GM12878 (cell line): Measurements from ENCODE around the gene CHIA. TPM values are rescaled to one million over a fixed set of nuclear protein-coding genes. Genes with fewer than 3 reads are reported as not detected.
A peak's percentile ranks its signal among the peaks of the same experiment; 100 is the strongest.

Experiments
- ATAC-seq: fragments of 200-7000 bp; cut with Tn5 transposase; 3 replicates; pipeline ENCODE4 v1.9.1; 2020; ENCODE audit warnings: mild to moderate bottlenecking, moderate library complexity
- BruUV-seq: library from RNA; stranded (reverse); fragments of 400-500 nt; replicated peaks from 2 replicates; lab custom pipeline; 2021; lab: Mats Ljungman, UMichigan
- CTCF ChIA-PET: fragments of 300-600 bp; sonication (Branson Sonifier 250); formaldehyde crosslinking; extraction: SDS; loops from one replicate; lab custom pipeline; 2021; ENCODE audit warnings: inconsistent platforms; lab: Yijun Ruan, JAX
- POLR2A ChIA-PET: fragments of 350-600 bp; formaldehyde crosslinking; extraction: SDS; loops from one replicate; lab custom pipeline; 2021; ENCODE audit warnings: inconsistent platforms; lab: Charles Lee
- RAD21 ChIA-PET: fragments of 300-600 bp; sonication (Branson Sonifier 250); formaldehyde crosslinking; loops from one replicate; lab custom pipeline; 2023; ENCODE audit warnings: antibody characterized with exemption; ENCODE audit not compliant: unreplicated experiment; lab: Charles Lee
- SMC1A ChIA-PET: fragments of 300-600 bp; sonication (Branson Sonifier 250); formaldehyde crosslinking; loops from one replicate; lab custom pipeline; 2023; ENCODE audit not compliant: unreplicated experiment, uncharacterized antibody; lab: Charles Lee
- DNase-seq: peaks from one replicate; pipeline ENCODE4 v3.0.0-alpha.2; 2011; ENCODE audit warnings: low read depth, low spot score
- FAIRE-seq: peaks from 3 replicates; lab custom pipeline; 2011; peaks lifted over from hg19 to GRCh38; lab: Jason Lieb, UNC
- H2AFZ ChIP-seq: 2 replicates; pipeline ENCODE4 v1.6.0; 2011; ENCODE audit warnings: low read depth, low read length, control low read depth; ENCODE audit not compliant: control insufficient read depth
- H3K27ac ChIP-seq: 2 replicates; pipeline ENCODE4 v1.5.1; 2011; ENCODE audit warnings: control low read depth; ENCODE audit not compliant: control insufficient read depth, insufficient read depth
- H3K27me3 ChIP-seq, 2 experiments: replicated peaks in 1 of 2; 2 replicates each; pipeline versions ENCODE4 v1.6.0 to v1.6.1; 2011; ENCODE audit warnings: low read length in 1 of 2; ENCODE audit not compliant: control insufficient read depth in 2 of 2, insufficient read depth in 2 of 2
- H3K36me3 ChIP-seq, 2 experiments: 2 replicates each; pipeline ENCODE4 v1.5.1; 2011; ENCODE audit warnings: low read length in 1 of 2; ENCODE audit not compliant: control insufficient read depth in 2 of 2, insufficient read depth in 2 of 2
- H3K4me1 ChIP-seq: 2 replicates; pipeline ENCODE4 v1.6.1; 2011; ENCODE audit warnings: mild to moderate bottlenecking, low read length, moderate library complexity, mixed read lengths; ENCODE audit not compliant: control insufficient read depth, insufficient read depth
- H3K4me2 ChIP-seq: 2 replicates; pipeline ENCODE4 v1.6.0; 2011; ENCODE audit warnings: control low read depth; ENCODE audit not compliant: control insufficient read depth, insufficient read depth
- H3K4me3 ChIP-seq: fragments of 200-600 bp; sonication (generic); 2 replicates; pipeline ENCODE4 v1.5.1; 2016
- H3K79me2 ChIP-seq: 2 replicates; pipeline ENCODE4 v1.6.0; 2011; ENCODE audit warnings: low read length; ENCODE audit not compliant: control insufficient read depth, insufficient read depth
- H3K9ac ChIP-seq: 2 replicates; pipeline ENCODE4 v1.8.0; 2011; ENCODE audit warnings: low read length, control low read depth, mixed read lengths; ENCODE audit not compliant: control insufficient read depth, insufficient read depth
- H3K9me3 ChIP-seq: replicated peaks from 3 replicates; pipeline ENCODE4 v1.5.1; 2011; ENCODE audit warnings: mild to moderate bottlenecking, low read length; ENCODE audit not compliant: control insufficient read depth, insufficient read depth
- H4K20me1 ChIP-seq: 2 replicates; pipeline ENCODE4 v1.6.0; 2011; ENCODE audit not compliant: control insufficient read depth, insufficient read depth
- BHLHE40 ChIP-seq, 2 experiments: fragments of 450-650 bp in 1 of 2; IDR thresholded peaks; 2 replicates each; pipeline ENCODE4 v1.6.1; 2011 to 2017; ENCODE audit warnings: low read depth in 2 of 2, borderline replicate concordance in 1 of 2, improper control_type of control experiment in 1 of 2, low read length in 1 of 2, mild to moderate bottlenecking in 1 of 2
- ETV6 ChIP-seq, 2 experiments: fragments of 450-650 bp in 1 of 2; IDR thresholded peaks in 1 of 2; conservative IDR thresholded peaks in 1 of 2; 2 replicates each; pipeline ENCODE4 v1.6.1; 2014; ENCODE audit warnings: antibody characterized with exemption in 1 of 2, borderline replicate concordance in 1 of 2, low read depth in 1 of 2, mild to moderate bottlenecking in 1 of 2, moderate library complexity in 1 of 2
- PAX8 ChIP-seq: fragments of 450-650 bp; IDR thresholded peaks from 2 replicates; pipeline ENCODE4 v1.6.1; 2017; ENCODE audit warnings: mild to moderate bottlenecking, moderate library complexity
- REST ChIP-seq: IDR thresholded peaks from 2 replicates; pipeline ENCODE4 v1.6.1; 2012; ENCODE audit warnings: mild to moderate bottlenecking, low read depth, low read length
- SREBF1 ChIP-seq: IDR thresholded peaks from 2 replicates; pipeline ENCODE4 v1.6.1; 2012; ENCODE audit warnings: mild to moderate bottlenecking, low read length
- SRF ChIP-seq, 2 experiments: IDR thresholded peaks; 2 replicates each; pipeline ENCODE4 v1.6.1; 2011; ENCODE audit warnings: low read depth in 2 of 2, low read length in 2 of 2, mild to moderate bottlenecking in 1 of 2, moderate library complexity in 1 of 2
- YBX1 ChIP-seq: fragments of 450-650 bp; IDR thresholded peaks from 2 replicates; pipeline ENCODE4 v1.6.1; 2016; ENCODE audit warnings: antibody characterized with exemption
- ZBTB11 ChIP-seq: fragments of 450-650 bp; formaldehyde crosslinking; IDR thresholded peaks from 2 replicates; pipeline ENCODE4 v1.5.0; 2022; ENCODE audit warnings: mild to moderate bottlenecking, missing genetic modification characterization
- WGBS: methylation state at CpG from one replicate; pipeline ENCODE4 v1.1.6; 2016; ENCODE audit warnings: low lambda C conversion rate; ENCODE audit not compliant: insufficient replicate concordance, insufficient coverage; ENCODE audit errors: missing lambda C conversion rate; 5-methylcytosine and 5-hydroxymethylcytosine counted together
- in situ Hi-C: fragments of 300-500 bp; cut with MboI; formaldehyde crosslinking; loops from 9 replicates; pipeline ENCODE4 v1.14.3; 2018; ENCODE audit warnings: mixed read lengths
- intact Hi-C: fragments of 100-400 bp; cut with micrococcal nuclease; formaldehyde crosslinking; loops from one replicate; pipeline ENCODE4 v1.14.2; 2022; ENCODE audit not compliant: unreplicated experiment
- polyA plus RNA-seq, 11 experiments: library from polyadenylated mRNA; depleted of rRNA in 4 of 11; unstranded in 6 of 11; stranded (reverse) in 5 of 11; fragments of >200 nt; fragmentation: Nextera tagmentation in 4 of 11; fragmentation: Illumina TruSeq in 1 of 11; extraction: Ambion mirVana in 4 of 11; extraction: Trizol in 1 of 11; gene quantifications; 1 replicate in 1 of 11; 2 replicates in 10 of 11; pipeline versions ENCODE4 v1.2.1 to v1.2.3, GENCODE V29; 2011 to 2016; ENCODE audit warnings: inconsistent platforms in 2 of 11, missing spikeins in 2 of 11, low read depth in 1 of 11
- total RNA-seq, 4 experiments: library from RNA; depleted of rRNA in 3 of 4; stranded (reverse); fragments of >200 nt in 3 of 4; fragmentation: Illumina TruSeq in 1 of 4; extraction: Trizol in 1 of 4; gene quantifications; 2 replicates each; pipeline versions ENCODE4 v1.2.1 to v1.2.3, GENCODE V29; 2013 to 2021
- TF ChIP-seq, protein P1 (sequence below): fragments of 450-650 bp; formaldehyde crosslinking; IDR thresholded peaks from 2 replicates; pipeline ENCODE4 v1.4.0; 2020; ENCODE audit warnings: mild to moderate bottlenecking, moderate library complexity

The CHIA gene
- total and polyA plus RNA-seq, 10 of the 15 experiments (the other 5 are each of a cell fraction or from before 2014, with no cell fraction given) = 0.21 TPM; not detected in 9

DNA sequence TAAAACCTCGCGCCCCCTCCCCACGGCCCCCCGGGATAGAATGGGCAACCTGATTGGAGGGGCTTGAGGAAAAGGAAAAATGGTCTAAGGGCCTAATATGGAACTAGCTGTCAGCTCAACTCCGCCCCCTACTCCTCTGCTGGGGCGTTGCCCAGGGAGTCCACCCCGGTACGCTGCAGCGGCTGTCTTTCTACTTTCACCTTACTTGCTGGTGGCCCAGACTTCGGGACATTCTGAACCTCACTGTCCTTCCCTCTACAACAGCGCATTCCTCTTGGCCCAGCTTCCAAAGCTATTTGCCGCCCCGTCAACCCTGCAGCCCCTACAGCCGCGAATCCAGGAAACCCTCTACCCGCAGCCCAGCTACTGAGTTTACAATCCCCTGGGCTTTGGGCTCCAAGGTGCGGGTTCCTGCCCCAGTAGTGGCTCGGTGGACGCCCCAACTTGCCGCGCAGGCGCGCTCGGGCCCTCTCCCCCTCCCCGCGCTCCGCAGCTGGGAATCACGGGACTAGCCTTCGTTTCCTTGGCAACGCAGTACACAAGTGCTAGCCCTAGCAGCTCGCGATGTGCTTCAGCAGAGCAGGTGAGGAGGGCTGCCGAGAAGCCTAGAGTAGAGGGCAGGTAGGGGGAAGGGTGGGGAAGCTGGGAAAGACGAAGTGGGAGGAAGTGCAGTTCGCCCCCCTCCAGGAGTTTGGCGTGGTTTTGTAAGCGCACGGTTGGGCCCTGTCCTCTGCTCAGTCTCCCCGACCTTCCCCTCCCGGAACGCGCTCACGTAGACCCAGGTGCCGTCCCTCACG, 55.6 kb downstream of the CHIA start (continued):
- TF ChIP-seq BHLHE40 (IDR thresholded peaks at IDR 0.05; ENCODE audit: borderline replicate concordance in 1 of 2, low read depth in 2 of 2, low read length in 1 of 2) (peak; percentile 97 to 98), SRF (IDR thresholded peaks at IDR 0.05; ENCODE audit: low read depth in 2 of 2, low read length in 2 of 2) (peak; percentile 40 to 90; a peak in 2 of 4 replicates)

- CTCF ChIA-PET = interaction anchor here (1.1 to 1.5 kb wide), 2 partner anchors 150 to 316 kb away, joined by 3 to 9 read pairs; no protein-coding TSS in a partner anchor
- no peak overlapping the region for H3K4me3 ChIP-seq
- POLR2A ChIA-PET = interaction anchor here (0.6 kb wide), 1 partner anchor 1063 kb away, joined by 4 read pairs; no protein-coding TSS in a partner anchor
- no peaks in the 10 kb centered on the region for H3K9me3 ChIP-seq
- 87% methylated on average over 6 of the region's 6 CpGs for WGBS
- in situ Hi-C loops (no loop called here), intact Hi-C loops (no loop called here)
- no peaks in the 10 kb centered on the region for H3K79me2 ChIP-seq
- BruUV-seq = no TSS peak
- no peaks in the 10 kb centered on the region for H3K4me1 ChIP-seq
- no peak for ATAC-seq
- H3K9ac ChIP-seq = no peak overlapping the region
- DNase-seq = no peak
- RAD21 ChIA-PET = interaction anchor here (0.9 to 2.8 kb wide), 6 partner anchors 43 to 130 kb away, joined by 3 to 9 read pairs (median 3); no protein-coding TSS in a partner anchor
- no peaks in the 10 kb centered on the region for H3K36me3 ChIP-seq
- no peak for FAIRE-seq
- no peaks in the 10 kb centered on the region for H4K20me1 ChIP-seq
- H2AFZ ChIP-seq = no peak overlapping the region
- H3K27me3 ChIP-seq = no peaks in the 10 kb centered on the region
- SMC1A ChIA-PET = interaction anchor here (0.7 to 2.0 kb wide), 5 partner anchors 13 to 565 kb away, joined by 3 to 8 read pairs (median 3); no protein-coding TSS in a partner anchor
- no peak overlapping the region for H3K4me2 ChIP-seq
- no peak overlapping the region for H3K27ac ChIP-seq
- TF ChIP-seq REST = no peak
- no peak for TF ChIP-seq YBX1
- TF ChIP-seq PAX8 = no peak
- TF ChIP-seq SREBF1 = no peak
- TF ChIP-seq, protein P1, sequence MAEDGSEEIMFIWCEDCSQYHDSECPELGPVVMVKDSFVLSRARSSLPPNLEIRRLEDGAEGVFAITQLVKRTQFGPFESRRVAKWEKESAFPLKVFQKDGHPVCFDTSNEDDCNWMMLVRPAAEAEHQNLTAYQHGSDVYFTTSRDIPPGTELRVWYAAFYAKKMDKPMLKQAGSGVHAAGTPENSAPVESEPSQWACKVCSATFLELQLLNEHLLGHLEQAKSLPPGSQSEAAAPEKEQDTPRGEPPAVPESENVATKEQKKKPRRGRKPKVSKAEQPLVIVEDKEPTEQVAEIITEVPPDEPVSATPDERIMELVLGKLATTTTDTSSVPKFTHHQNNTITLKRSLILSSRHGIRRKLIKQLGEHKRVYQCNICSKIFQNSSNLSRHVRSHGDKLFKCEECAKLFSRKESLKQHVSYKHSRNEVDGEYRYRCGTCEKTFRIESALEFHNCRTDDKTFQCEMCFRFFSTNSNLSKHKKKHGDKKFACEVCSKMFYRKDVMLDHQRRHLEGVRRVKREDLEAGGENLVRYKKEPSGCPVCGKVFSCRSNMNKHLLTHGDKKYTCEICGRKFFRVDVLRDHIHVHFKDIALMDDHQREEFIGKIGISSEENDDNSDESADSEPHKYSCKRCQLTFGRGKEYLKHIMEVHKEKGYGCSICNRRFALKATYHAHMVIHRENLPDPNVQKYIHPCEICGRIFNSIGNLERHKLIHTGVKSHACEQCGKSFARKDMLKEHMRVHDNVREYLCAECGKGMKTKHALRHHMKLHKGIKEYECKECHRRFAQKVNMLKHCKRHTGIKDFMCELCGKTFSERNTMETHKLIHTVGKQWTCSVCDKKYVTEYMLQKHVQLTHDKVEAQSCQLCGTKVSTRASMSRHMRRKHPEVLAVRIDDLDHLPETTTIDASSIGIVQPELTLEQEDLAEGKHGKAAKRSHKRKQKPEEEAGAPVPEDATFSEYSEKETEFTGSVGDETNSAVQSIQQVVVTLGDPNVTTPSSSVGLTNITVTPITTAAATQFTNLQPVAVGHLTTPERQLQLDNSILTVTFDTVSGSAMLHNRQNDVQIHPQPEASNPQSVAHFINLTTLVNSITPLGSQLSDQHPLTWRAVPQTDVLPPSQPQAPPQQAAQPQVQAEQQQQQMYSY = no peak
- no peak for TF ChIP-seq ZBTB11 (CRISPR knock-in tag)
- no peak for TF ChIP-seq ETV6 (conservative IDR thresholded peaks at IDR 0.05 in 1 of 2, IDR thresholded peaks at IDR 0.05 in 1 of 2; ENCODE audit: borderline replicate concordance in 1 of 2, low read depth in 1 of 2)
Observed at GRCh38 chr1:111347026-111347425, 56.4 kb downstream of the CHIA start.
